ENCODE results near the gene INPP4B.

DNA sequence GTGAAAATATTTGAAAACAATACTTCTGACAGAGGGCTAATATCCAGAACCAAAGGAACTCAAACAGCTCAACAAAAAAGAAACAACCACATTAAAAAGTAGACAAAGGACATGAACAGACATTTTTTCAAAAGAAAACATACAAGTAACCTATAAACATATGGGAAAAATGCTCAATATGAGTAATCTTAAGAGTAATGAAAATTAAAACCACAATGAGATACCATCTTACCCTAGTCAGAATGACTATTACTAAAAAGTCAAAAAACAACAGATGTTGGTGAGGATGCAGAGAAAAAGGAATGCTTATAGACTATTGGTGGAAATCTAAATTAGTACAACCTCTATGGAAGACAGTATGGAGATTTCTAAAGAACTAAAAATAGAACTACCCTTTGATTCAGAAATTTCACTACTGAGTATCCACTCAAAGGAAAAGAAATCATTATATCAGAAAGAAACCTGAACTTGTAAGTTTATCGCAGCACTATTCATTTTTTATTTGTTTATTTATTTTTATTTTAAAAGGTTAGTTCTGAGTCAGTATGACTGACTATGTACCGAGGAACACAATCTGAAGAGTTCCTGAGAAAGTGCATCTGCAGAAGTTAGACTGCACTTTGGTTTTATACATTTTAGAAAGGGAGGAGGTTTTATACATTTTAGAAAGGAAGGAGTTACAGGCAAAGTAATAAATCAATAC is 231.3 kb downstream of the INPP4B start:
- TF ChIP-seq, protein P1, sequence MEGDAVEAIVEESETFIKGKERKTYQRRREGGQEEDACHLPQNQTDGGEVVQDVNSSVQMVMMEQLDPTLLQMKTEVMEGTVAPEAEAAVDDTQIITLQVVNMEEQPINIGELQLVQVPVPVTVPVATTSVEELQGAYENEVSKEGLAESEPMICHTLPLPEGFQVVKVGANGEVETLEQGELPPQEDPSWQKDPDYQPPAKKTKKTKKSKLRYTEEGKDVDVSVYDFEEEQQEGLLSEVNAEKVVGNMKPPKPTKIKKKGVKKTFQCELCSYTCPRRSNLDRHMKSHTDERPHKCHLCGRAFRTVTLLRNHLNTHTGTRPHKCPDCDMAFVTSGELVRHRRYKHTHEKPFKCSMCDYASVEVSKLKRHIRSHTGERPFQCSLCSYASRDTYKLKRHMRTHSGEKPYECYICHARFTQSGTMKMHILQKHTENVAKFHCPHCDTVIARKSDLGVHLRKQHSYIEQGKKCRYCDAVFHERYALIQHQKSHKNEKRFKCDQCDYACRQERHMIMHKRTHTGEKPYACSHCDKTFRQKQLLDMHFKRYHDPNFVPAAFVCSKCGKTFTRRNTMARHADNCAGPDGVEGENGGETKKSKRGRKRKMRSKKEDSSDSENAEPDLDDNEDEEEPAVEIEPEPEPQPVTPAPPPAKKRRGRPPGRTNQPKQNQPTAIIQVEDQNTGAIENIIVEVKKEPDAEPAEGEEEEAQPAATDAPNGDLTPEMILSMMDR (IDR thresholded peaks at IDR 0.05): no peak
- no peak for TF ChIP-seq POLR2A (IDR thresholded peaks at IDR 0.05)

Measured in breast epithelium (tissue), 3 donors.